OCI-LY3 (cell line): ENCODE data around the gene SLC5A6.

Experiments
- EZH2phosphoT487 ChIP-seq: fragments of 200-600 bp; shearing (Covaris generic); IDR thresholded peaks from 2 replicates; pipeline ENCODE4 v1.6.1; 2018; ENCODE audit warnings: antibody characterized with exemption, mixed run types, low read depth
- TF ChIP-seq, protein P1 (sequence below): fragments of 200-600, 300-600 bp; sonication (generic); IDR thresholded peaks from 2 replicates; pipeline ENCODE4 v1.5.1; 2014; ENCODE audit warnings: antibody characterized with exemption, low read length, low read depth

DNA sequence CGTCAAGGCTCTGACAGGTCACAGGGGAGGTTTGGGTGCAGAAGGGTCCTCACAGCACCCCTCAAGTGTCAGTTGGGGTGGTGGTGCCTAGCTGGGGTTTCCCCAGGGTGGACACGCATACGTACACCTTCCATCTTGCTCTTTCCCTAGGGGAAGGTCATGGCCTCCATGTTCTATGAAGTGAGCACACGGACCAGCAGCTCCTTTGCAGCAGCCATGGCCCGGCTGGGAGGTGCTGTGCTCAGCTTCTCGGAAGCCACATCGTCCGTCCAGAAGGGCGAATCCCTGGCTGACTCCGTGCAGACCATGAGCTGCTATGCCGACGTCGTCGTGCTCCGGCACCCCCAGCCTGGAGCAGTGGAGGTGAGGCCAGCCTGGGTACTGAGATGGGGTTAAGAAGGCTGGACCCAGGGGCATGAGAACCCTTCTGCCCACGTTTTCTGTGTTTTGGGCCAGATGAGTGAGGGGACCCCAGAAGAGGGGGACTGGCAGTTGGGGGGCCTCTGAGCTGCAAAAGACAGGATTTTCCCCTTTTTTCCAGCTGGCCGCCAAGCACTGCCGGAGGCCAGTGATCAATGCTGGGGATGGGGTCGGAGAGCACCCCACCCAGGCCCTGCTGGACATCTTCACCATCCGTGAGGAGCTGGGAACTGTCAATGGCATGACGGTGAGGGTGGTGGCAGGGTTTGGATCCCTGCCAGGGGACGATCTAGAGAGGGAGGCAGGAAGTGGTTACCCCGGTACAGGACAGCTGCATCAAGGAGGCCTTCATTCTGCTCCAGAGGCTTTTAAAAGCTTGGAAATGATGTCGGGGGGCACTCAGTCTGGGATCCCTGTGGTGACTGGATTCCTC is 29.9 kb upstream of the SLC5A6 start:
- TF ChIP-seq, protein P1, sequence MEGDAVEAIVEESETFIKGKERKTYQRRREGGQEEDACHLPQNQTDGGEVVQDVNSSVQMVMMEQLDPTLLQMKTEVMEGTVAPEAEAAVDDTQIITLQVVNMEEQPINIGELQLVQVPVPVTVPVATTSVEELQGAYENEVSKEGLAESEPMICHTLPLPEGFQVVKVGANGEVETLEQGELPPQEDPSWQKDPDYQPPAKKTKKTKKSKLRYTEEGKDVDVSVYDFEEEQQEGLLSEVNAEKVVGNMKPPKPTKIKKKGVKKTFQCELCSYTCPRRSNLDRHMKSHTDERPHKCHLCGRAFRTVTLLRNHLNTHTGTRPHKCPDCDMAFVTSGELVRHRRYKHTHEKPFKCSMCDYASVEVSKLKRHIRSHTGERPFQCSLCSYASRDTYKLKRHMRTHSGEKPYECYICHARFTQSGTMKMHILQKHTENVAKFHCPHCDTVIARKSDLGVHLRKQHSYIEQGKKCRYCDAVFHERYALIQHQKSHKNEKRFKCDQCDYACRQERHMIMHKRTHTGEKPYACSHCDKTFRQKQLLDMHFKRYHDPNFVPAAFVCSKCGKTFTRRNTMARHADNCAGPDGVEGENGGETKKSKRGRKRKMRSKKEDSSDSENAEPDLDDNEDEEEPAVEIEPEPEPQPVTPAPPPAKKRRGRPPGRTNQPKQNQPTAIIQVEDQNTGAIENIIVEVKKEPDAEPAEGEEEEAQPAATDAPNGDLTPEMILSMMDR: no peak
- no peak for TF ChIP-seq EZH2phosphoT487
